ENCODE measurements around the gene TRIM71.
A peak's percentile ranks its signal among the peaks of the same experiment; 100 is the strongest.

The TRIM71 gene

GRCh38 chr3:32837789-32838188, 20.0 kb downstream of the TRIM71 start:
- H3K27me3 ChIP-seq (ENCODE audit: insufficient read depth, low read length, poor library complexity, severe bottlenecking), result no peaks in the 10 kb centered on the region
- no peaks in the 10 kb centered on the region for H3K36me3 ChIP-seq (ENCODE audit: insufficient read depth, low read length)
- TF ChIP-seq CTCF (conservative IDR thresholded peaks at IDR 0.05; ENCODE audit: low read length) (no peak), EZH2phosphoT487 (IDR thresholded peaks at IDR 0.05; ENCODE audit: borderline replicate concordance) (no peak)
- no peaks in the 10 kb centered on the region for H4K20me1 ChIP-seq (ENCODE audit: insufficient read depth, low read length, poor library complexity, severe bottlenecking)
- H3K9me2 ChIP-seq (replicated peaks; ENCODE audit: low read depth, low read length), result no peaks in the 10 kb centered on the region
- peaks cover 95% of the 10 kb centered on the region for H3K79me2 ChIP-seq (ENCODE audit: insufficient read depth, low read length)
- H3K9ac ChIP-seq (ENCODE audit: low read depth, low read length, poor library complexity, severe bottlenecking), result no peak overlapping the region
- H3K4me3 ChIP-seq (ENCODE audit: low read length, poor library complexity, severe bottlenecking), result no peak overlapping the region
- H3K9me3 ChIP-seq (ENCODE audit: insufficient read depth, low read depth, low read length), result no peaks in the 10 kb centered on the region
- peaks cover 7% of the 10 kb centered on the region; the same call in 1 of the 2 replicates for H3F3A ChIP-seq (ENCODE audit: low read depth)
- H2AFZ ChIP-seq (ENCODE audit: low read length), result no peak overlapping the region
- H3K4me1 ChIP-seq (ENCODE audit: insufficient read depth, low read length, poor library complexity, severe bottlenecking), result peaks cover 65% of the 10 kb centered on the region
- H3K4me2 ChIP-seq (ENCODE audit: low read depth, low read length, poor library complexity, severe bottlenecking), result no peak overlapping the region

DNA sequence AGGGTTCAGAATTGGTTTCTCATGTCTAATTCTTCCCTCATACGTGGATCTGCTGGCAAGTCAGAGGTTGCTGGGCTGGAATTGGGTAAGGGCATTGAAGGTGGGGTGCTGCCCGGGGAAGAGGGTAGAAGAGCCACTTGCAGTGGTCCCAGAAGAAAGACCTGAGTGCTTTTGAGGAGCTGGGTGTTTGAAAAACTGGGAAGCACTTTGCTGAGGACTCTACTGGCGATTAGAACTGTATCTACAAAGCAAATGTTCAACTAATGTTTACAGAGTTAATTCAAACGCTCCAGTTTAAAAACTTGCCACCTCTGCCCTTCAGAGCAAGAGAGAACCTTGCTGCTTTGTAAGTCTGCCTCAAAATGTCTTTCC, 21.9 kb downstream of the TRIM71 start:
- H3K9ac ChIP-seq (ENCODE audit: low read depth, low read length, poor library complexity, severe bottlenecking), result peak overlapping the region; percentile 18
- peaks cover 72% of the 10 kb centered on the region for H3K4me1 ChIP-seq (ENCODE audit: insufficient read depth, low read length, poor library complexity, severe bottlenecking)
- H4K20me1 ChIP-seq (ENCODE audit: insufficient read depth, low read length, poor library complexity, severe bottlenecking), result no peaks in the 10 kb centered on the region
- no peaks in the 10 kb centered on the region for H3K9me3 ChIP-seq (ENCODE audit: insufficient read depth, low read depth, low read length)
- H3K27me3 ChIP-seq (ENCODE audit: insufficient read depth, low read length, poor library complexity, severe bottlenecking), result no peaks in the 10 kb centered on the region
- H3F3A ChIP-seq (ENCODE audit: low read depth), result peaks cover 7% of the 10 kb centered on the region
- peak overlapping the region; percentile 1 for H3K4me2 ChIP-seq (ENCODE audit: low read depth, low read length, poor library complexity, severe bottlenecking)
- TF ChIP-seq EZH2phosphoT487 (IDR thresholded peaks at IDR 0.05; ENCODE audit: borderline replicate concordance) (no peak), CTCF (conservative IDR thresholded peaks at IDR 0.05; ENCODE audit: low read length) (no peak)
- H3K9me2 ChIP-seq (replicated peaks; ENCODE audit: low read depth, low read length), result no peaks in the 10 kb centered on the region
- H3K36me3 ChIP-seq (ENCODE audit: insufficient read depth, low read length), result no peaks in the 10 kb centered on the region
- H3K79me2 ChIP-seq (ENCODE audit: insufficient read depth, low read length), result peaks cover 95% of the 10 kb centered on the region
- no peak overlapping the region for H2AFZ ChIP-seq (ENCODE audit: low read length)
- no peak overlapping the region for H3K4me3 ChIP-seq (ENCODE audit: low read length, poor library complexity, severe bottlenecking)

DNA sequence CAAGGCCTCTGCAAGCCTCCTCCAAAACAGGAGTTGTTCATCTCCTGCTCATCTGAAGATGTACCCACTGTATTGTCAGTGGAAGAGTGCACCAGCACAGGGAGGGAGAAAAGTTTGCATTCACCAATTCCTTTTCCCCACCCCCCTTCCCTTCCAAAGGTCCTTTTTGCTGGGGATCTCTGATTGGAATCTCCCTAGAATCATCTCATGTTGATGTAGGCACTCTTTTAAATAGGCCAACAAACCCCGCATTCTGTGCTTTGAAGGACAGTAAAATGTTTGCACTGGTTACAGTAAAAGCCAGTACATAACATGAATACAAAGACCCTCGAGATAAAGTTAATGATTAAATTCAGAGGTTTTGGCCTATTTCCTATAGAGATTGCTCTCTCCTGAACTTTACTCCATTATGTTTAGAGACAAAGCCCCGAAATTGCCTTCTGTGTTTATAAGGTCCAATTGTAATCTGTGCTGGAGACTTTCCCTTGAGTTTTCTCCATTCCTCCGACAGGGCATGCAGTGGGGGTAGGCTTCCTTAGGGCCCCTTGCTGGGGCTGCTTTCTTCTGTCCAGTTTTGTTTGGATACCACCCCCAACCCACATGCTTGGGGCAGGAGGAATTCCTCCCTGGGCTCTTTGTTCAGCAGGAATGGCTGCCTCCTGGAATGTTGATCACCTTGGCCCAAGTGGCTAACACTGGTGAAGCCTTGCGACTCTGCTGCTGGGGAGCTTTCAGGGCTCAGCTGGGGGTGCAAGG, 22.5 kb downstream of the TRIM71 start:
- Histone ChIP-seq H3K9me3 (ENCODE audit: insufficient read depth, low read depth, low read length) (no peaks in the 10 kb centered on the region), H4K20me1 (ENCODE audit: insufficient read depth, low read length, poor library complexity, severe bottlenecking) (no peaks in the 10 kb centered on the region), H3K4me3 (ENCODE audit: low read length, poor library complexity, severe bottlenecking) (no peak overlapping the region), H3F3A (ENCODE audit: low read depth) (peaks cover 7% of the 10 kb centered on the region), H3K4me2 (ENCODE audit: low read depth, low read length, poor library complexity, severe bottlenecking) (peak overlapping the region; percentile 1), H3K27me3 (ENCODE audit: insufficient read depth, low read length, poor library complexity, severe bottlenecking) (no peaks in the 10 kb centered on the region), H3K36me3 (ENCODE audit: insufficient read depth, low read length) (no peaks in the 10 kb centered on the region), H3K9me2 (replicated peaks; ENCODE audit: low read depth, low read length) (no peaks in the 10 kb centered on the region), H2AFZ (ENCODE audit: low read length) (no peak overlapping the region), H3K9ac (ENCODE audit: low read depth, low read length, poor library complexity, severe bottlenecking) (peak overlapping the region; percentile 18), H3K79me2 (ENCODE audit: insufficient read depth, low read length) (peaks cover 95% of the 10 kb centered on the region), H3K4me1 (ENCODE audit: insufficient read depth, low read length, poor library complexity, severe bottlenecking) (peaks cover 77% of the 10 kb centered on the region)
- TF ChIP-seq CTCF (conservative IDR thresholded peaks at IDR 0.05; ENCODE audit: low read length) (no peak), EZH2phosphoT487 (IDR thresholded peaks at IDR 0.05; ENCODE audit: borderline replicate concordance) (no peak)
